GM12878 (cell line): ENCODE data around the gene CIDEC. TPM values are rescaled to one million over a fixed set of nuclear protein-coding genes. Genes with fewer than 3 reads are reported as not detected.

Experiments used
- ATAC-seq: fragments of 200-7000 bp; cut with Tn5 transposase; 3 replicates; pipeline ENCODE4 v1.9.1; 2020; ENCODE audit warnings: mild to moderate bottlenecking, moderate library complexity
- BruUV-seq: library from RNA; stranded (reverse); fragments of 400-500 nt; replicated peaks from 2 replicates; lab custom pipeline; 2021; lab: Mats Ljungman, UMichigan
- CTCF ChIA-PET: fragments of 300-600 bp; sonication (Branson Sonifier 250); formaldehyde crosslinking; extraction: SDS; loops from one replicate; lab custom pipeline; 2021; ENCODE audit warnings: inconsistent platforms; lab: Yijun Ruan, JAX
- POLR2A ChIA-PET: fragments of 350-600 bp; formaldehyde crosslinking; extraction: SDS; loops from one replicate; lab custom pipeline; 2021; ENCODE audit warnings: inconsistent platforms; lab: Charles Lee
- RAD21 ChIA-PET: fragments of 300-600 bp; sonication (Branson Sonifier 250); formaldehyde crosslinking; loops from one replicate; lab custom pipeline; 2023; ENCODE audit warnings: antibody characterized with exemption; ENCODE audit not compliant: unreplicated experiment; lab: Charles Lee
- SMC1A ChIA-PET: fragments of 300-600 bp; sonication (Branson Sonifier 250); formaldehyde crosslinking; loops from one replicate; lab custom pipeline; 2023; ENCODE audit not compliant: unreplicated experiment, uncharacterized antibody; lab: Charles Lee
- DNase-seq: peaks from one replicate; pipeline ENCODE4 v3.0.0-alpha.2; 2011; ENCODE audit warnings: low read depth, low spot score
- FAIRE-seq: peaks from 3 replicates; lab custom pipeline; 2011; peaks lifted over from hg19 to GRCh38; lab: Jason Lieb, UNC
- H2AFZ ChIP-seq: 2 replicates; pipeline ENCODE4 v1.6.0; 2011; ENCODE audit warnings: low read depth, low read length, control low read depth; ENCODE audit not compliant: control insufficient read depth
- H3K27ac ChIP-seq: 2 replicates; pipeline ENCODE4 v1.5.1; 2011; ENCODE audit warnings: control low read depth; ENCODE audit not compliant: control insufficient read depth, insufficient read depth
- H3K27me3 ChIP-seq, 2 experiments: replicated peaks in 1 of 2; 2 replicates each; pipeline versions ENCODE4 v1.6.0 to v1.6.1; 2011; ENCODE audit warnings: low read length in 1 of 2; ENCODE audit not compliant: control insufficient read depth in 2 of 2, insufficient read depth in 2 of 2
- H3K36me3 ChIP-seq, 2 experiments: 2 replicates each; pipeline ENCODE4 v1.5.1; 2011; ENCODE audit warnings: low read length in 1 of 2; ENCODE audit not compliant: control insufficient read depth in 2 of 2, insufficient read depth in 2 of 2
- H3K4me1 ChIP-seq: 2 replicates; pipeline ENCODE4 v1.6.1; 2011; ENCODE audit warnings: mild to moderate bottlenecking, low read length, moderate library complexity, mixed read lengths; ENCODE audit not compliant: control insufficient read depth, insufficient read depth
- H3K4me2 ChIP-seq: 2 replicates; pipeline ENCODE4 v1.6.0; 2011; ENCODE audit warnings: control low read depth; ENCODE audit not compliant: control insufficient read depth, insufficient read depth
- H3K4me3 ChIP-seq: fragments of 200-600 bp; sonication (generic); 2 replicates; pipeline ENCODE4 v1.5.1; 2016
- H3K79me2 ChIP-seq: 2 replicates; pipeline ENCODE4 v1.6.0; 2011; ENCODE audit warnings: low read length; ENCODE audit not compliant: control insufficient read depth, insufficient read depth
- H3K9ac ChIP-seq: 2 replicates; pipeline ENCODE4 v1.8.0; 2011; ENCODE audit warnings: low read length, control low read depth, mixed read lengths; ENCODE audit not compliant: control insufficient read depth, insufficient read depth
- H3K9me3 ChIP-seq: replicated peaks from 3 replicates; pipeline ENCODE4 v1.5.1; 2011; ENCODE audit warnings: mild to moderate bottlenecking, low read length; ENCODE audit not compliant: control insufficient read depth, insufficient read depth
- H4K20me1 ChIP-seq: 2 replicates; pipeline ENCODE4 v1.6.0; 2011; ENCODE audit not compliant: control insufficient read depth, insufficient read depth
- CBFB ChIP-seq: IDR thresholded peaks from 2 replicates; pipeline ENCODE4 v1.6.1; 2016; ENCODE audit warnings: antibody characterized with exemption, low read depth
- EGR1 ChIP-seq, 2 experiments: IDR thresholded peaks; 1 replicate in 1 of 2; 2 replicates in 1 of 2; pipeline ENCODE4 v1.6.1; 2011 to 2012; ENCODE audit warnings: low read depth in 2 of 2, low read length in 2 of 2, borderline replicate concordance in 1 of 2, mild to moderate bottlenecking in 1 of 2, moderate library complexity in 1 of 2
- IRF5 ChIP-seq: fragments of 450-650 bp; IDR thresholded peaks from 2 replicates; pipeline ENCODE4 v1.6.1; 2017; ENCODE audit warnings: borderline replicate concordance
- MXI1 ChIP-seq: fragments of 150-350 bp; IDR thresholded peaks from 2 replicates; pipeline ENCODE4 v1.6.1; 2011; ENCODE audit warnings: low read depth, mild to moderate bottlenecking, inconsistent platforms, low read length, improper control_type of control experiment
- PBX3 ChIP-seq: IDR thresholded peaks from 2 replicates; pipeline ENCODE4 v1.6.1; 2011; ENCODE audit warnings: mild to moderate bottlenecking, low read depth, low read length, moderate library complexity; ENCODE audit not compliant: insufficient replicate concordance
- POLR2AphosphoS2 ChIP-seq: IDR thresholded peaks from 2 replicates; pipeline ENCODE4 v1.6.1; 2011; ENCODE audit warnings: low read depth, mild to moderate bottlenecking, low read length, improper control_type of control experiment, moderate library complexity
- SMAD1 ChIP-seq: fragments of 450-650 bp; IDR thresholded peaks from 2 replicates; pipeline ENCODE4 v1.6.1; 2018; ENCODE audit warnings: mild to moderate bottlenecking, low read depth; ENCODE audit not compliant: partially characterized antibody
- SP1 ChIP-seq: IDR thresholded peaks from one replicate; pipeline ENCODE4 v1.6.1; 2011; ENCODE audit warnings: low read depth, low read length
- ZBED1 ChIP-seq: IDR thresholded peaks from 2 replicates; pipeline ENCODE4 v1.6.1; 2016; ENCODE audit warnings: borderline replicate concordance
- WGBS: methylation state at CpG from one replicate; pipeline ENCODE4 v1.1.6; 2016; ENCODE audit warnings: low lambda C conversion rate; ENCODE audit not compliant: insufficient replicate concordance, insufficient coverage; ENCODE audit errors: missing lambda C conversion rate; 5-methylcytosine and 5-hydroxymethylcytosine counted together
- in situ Hi-C: fragments of 300-500 bp; cut with MboI; formaldehyde crosslinking; loops from 9 replicates; pipeline ENCODE4 v1.14.3; 2018; ENCODE audit warnings: mixed read lengths
- intact Hi-C: fragments of 100-400 bp; cut with micrococcal nuclease; formaldehyde crosslinking; loops from one replicate; pipeline ENCODE4 v1.14.2; 2022; ENCODE audit not compliant: unreplicated experiment
- polyA plus RNA-seq, 11 experiments: library from polyadenylated mRNA; depleted of rRNA in 4 of 11; unstranded in 6 of 11; stranded (reverse) in 5 of 11; fragments of >200 nt; fragmentation: Nextera tagmentation in 4 of 11; fragmentation: Illumina TruSeq in 1 of 11; extraction: Ambion mirVana in 4 of 11; extraction: Trizol in 1 of 11; gene quantifications; 1 replicate in 1 of 11; 2 replicates in 10 of 11; pipeline versions ENCODE4 v1.2.1 to v1.2.3, GENCODE V29; 2011 to 2016; ENCODE audit warnings: inconsistent platforms in 2 of 11, missing spikeins in 2 of 11, low read depth in 1 of 11
- total RNA-seq, 4 experiments: library from RNA; depleted of rRNA in 3 of 4; stranded (reverse); fragments of >200 nt in 3 of 4; fragmentation: Illumina TruSeq in 1 of 4; extraction: Trizol in 1 of 4; gene quantifications; 2 replicates each; pipeline versions ENCODE4 v1.2.1 to v1.2.3, GENCODE V29; 2013 to 2021
- TF ChIP-seq, protein P1 (sequence below): fragments of 150-350 bp; IDR thresholded peaks from 2 replicates; pipeline ENCODE4 v1.6.1; 2016; ENCODE audit warnings: low read depth, low read length

CIDEC gene
- total and polyA plus RNA-seq, 10 of the 15 experiments (the other 5 are each of a cell fraction or from before 2014, with no cell fraction given) = 0.10 to 0.49 TPM; not detected in 8

- FAIRE-seq (no peak), ATAC-seq (no peak), DNase-seq (no peak)
- CTCF ChIA-PET = interaction anchor here (1.1 kb wide), 1 partner anchor 70 kb away, joined by 4 read pairs; no protein-coding TSS in a partner anchor
- no peak overlapping the region for H3K27ac ChIP-seq
- no peaks in the 10 kb centered on the region for H4K20me1 ChIP-seq
- intact Hi-C loops = no loop called here
- H3K9me3 ChIP-seq = no peaks in the 10 kb centered on the region
- H3K36me3 ChIP-seq = no peaks in the 10 kb centered on the region
- no peak overlapping the region for H3K9ac ChIP-seq
- H3K27me3 ChIP-seq = peaks cover 2 to 3% of the 10 kb centered on the region in 2 experiments; a peak in 2 of 4 replicates
- H3K4me1 ChIP-seq = no peaks in the 10 kb centered on the region
- H2AFZ ChIP-seq = no peak overlapping the region
- no peaks in the 10 kb centered on the region for H3K79me2 ChIP-seq
- POLR2A ChIA-PET = no interaction called here
- 66% methylated on average over 4 of the region's 4 CpGs for WGBS
- H3K4me3 ChIP-seq = no peak overlapping the region
- TF ChIP-seq CBFB = no peak
- no peak for TF ChIP-seq SP1
- no peak for TF ChIP-seq EGR1 (IDR thresholded peaks at IDR 0.05; ENCODE audit: borderline replicate concordance in 1 of 2, low read depth in 2 of 2, low read length in 2 of 2)
- TF ChIP-seq, protein P1, sequence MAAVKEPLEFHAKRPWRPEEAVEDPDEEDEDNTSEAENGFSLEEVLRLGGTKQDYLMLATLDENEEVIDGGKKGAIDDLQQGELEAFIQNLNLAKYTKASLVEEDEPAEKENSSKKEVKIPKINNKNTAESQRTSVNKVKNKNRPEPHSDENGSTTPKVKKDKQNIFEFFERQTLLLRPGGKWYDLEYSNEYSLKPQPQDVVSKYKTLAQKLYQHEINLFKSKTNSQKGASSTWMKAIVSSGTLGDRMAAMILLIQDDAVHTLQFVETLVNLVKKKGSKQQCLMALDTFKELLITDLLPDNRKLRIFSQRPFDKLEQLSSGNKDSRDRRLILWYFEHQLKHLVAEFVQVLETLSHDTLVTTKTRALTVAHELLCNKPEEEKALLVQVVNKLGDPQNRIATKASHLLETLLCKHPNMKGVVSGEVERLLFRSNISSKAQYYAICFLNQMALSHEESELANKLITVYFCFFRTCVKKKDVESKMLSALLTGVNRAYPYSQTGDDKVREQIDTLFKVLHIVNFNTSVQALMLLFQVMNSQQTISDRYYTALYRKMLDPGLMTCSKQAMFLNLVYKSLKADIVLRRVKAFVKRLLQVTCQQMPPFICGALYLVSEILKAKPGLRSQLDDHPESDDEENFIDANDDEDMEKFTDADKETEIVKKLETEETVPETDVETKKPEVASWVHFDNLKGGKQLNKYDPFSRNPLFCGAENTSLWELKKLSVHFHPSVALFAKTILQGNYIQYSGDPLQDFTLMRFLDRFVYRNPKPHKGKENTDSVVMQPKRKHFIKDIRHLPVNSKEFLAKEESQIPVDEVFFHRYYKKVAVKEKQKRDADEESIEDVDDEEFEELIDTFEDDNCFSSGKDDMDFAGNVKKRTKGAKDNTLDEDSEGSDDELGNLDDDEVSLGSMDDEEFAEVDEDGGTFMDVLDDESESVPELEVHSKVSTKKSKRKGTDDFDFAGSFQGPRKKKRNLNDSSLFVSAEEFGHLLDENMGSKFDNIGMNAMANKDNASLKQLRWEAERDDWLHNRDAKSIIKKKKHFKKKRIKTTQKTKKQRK = no peak
- TF ChIP-seq IRF5 = no peak
- no peak for TF ChIP-seq MXI1
- no peak for TF ChIP-seq POLR2AphosphoS2
- TF ChIP-seq SMAD1 = no peak
- no peak for TF ChIP-seq ZBED1
- TF ChIP-seq PBX3 = no peak
- H3K4me2 ChIP-seq = no peak overlapping the region
- RAD21 ChIA-PET = interaction anchor here (1.0 kb wide), 1 partner anchor 134 kb away, joined by 3 read pairs; no protein-coding TSS in a partner anchor
- no TSS peak for BruUV-seq
- in situ Hi-C loops = no loop called here
- SMC1A ChIA-PET = interaction anchor here (0.6 kb wide), 1 partner anchor 1027 kb away, joined by 3 read pairs; no protein-coding TSS in a partner anchor
These were observed 18.9 kb downstream of the CIDEC start for GRCh38 chr3:9861201-9861600.
